LNCaP clone FGC (cell line): ENCODE measurements around the gene RSPH4A.
A peak's percentile ranks its signal among the peaks of the same experiment; 100 is the strongest.

Experiments
- DNase-seq: peaks from one replicate; pipeline ENCODE4 v3.0.0-alpha.2; 2011; ENCODE audit warnings: low read depth
- H3K4me3 ChIP-seq: 2 replicates; pipeline ENCODE4 v1.5.1; 2011; ENCODE audit warnings: mild to moderate bottlenecking, low read depth, low read length, control low read depth
- CTCF ChIP-seq: IDR thresholded peaks from 2 replicates; pipeline ENCODE4 v1.5.1; 2012; ENCODE audit warnings: mild to moderate bottlenecking; ENCODE audit not compliant: control insufficient read depth, insufficient read depth; ENCODE audit errors: extremely low read depth

RSPH4A gene

GRCh38 chr6:116625872-116626271, 9.6 kb downstream of the RSPH4A start:
- no peak overlapping the region for H3K4me3 ChIP-seq
- TF ChIP-seq CTCF = no peak
- DNase-seq = no peak

GRCh38 chr6:116629563-116629981, 13.3 kb downstream of the RSPH4A start:
- H3K4me3 ChIP-seq = no peak overlapping the region
- no peak for TF ChIP-seq CTCF
- no peak for DNase-seq

- H3K4me3 ChIP-seq = no peak overlapping the region
- DNase-seq = peak; percentile 36
- no peak for TF ChIP-seq CTCF
Measured at GRCh38 chr6:116631379-116631990, 15.2 kb downstream of the RSPH4A start.

- no peak for DNase-seq
- peak; percentile 34; the same call in 1 of the 2 replicates for TF ChIP-seq CTCF
- no peak overlapping the region for H3K4me3 ChIP-seq
Measured at GRCh38 chr6:116633685-116634084, 17.4 kb downstream of the RSPH4A start.

- no peak for TF ChIP-seq CTCF
- DNase-seq = no peak
- H3K4me3 ChIP-seq = no peak overlapping the region
Measured at GRCh38 chr6:116648156-116648555, 31.9 kb downstream of the RSPH4A start.

- H3K4me3 ChIP-seq = no peak overlapping the region
- no peak for DNase-seq
- TF ChIP-seq CTCF = no peak
Measured at GRCh38 chr6:116649129-116649528, 32.9 kb downstream of the RSPH4A start.

- H3K4me3 ChIP-seq = no peak overlapping the region
- no peak for TF ChIP-seq CTCF
- DNase-seq = no peak
Measured at GRCh38 chr6:116651916-116652315, 35.6 kb downstream of the RSPH4A start.
